AG10803 (cell line): ENCODE data around the gene TNNT2.

Source experiments
- DNase-seq: peaks from one replicate; pipeline ENCODE4 v3.0.0; 2010; ENCODE audit warnings: low read depth
- H3K4me3 ChIP-seq: 2 replicates; pipeline ENCODE4 v1.5.1; 2011; ENCODE audit warnings: mild to moderate bottlenecking, low read length, control low read depth
- CTCF ChIP-seq: conservative IDR thresholded peaks from 2 replicates; pipeline ENCODE4 v1.5.1; 2011; ENCODE audit warnings: mild to moderate bottlenecking, low read length, control low read depth, inconsistent platforms

Gene TNNT2

GRCh38 chr1:201408834-201409200, 31.3 kb upstream of the TNNT2 start:
- TF ChIP-seq CTCF = no peak
- no peak for DNase-seq

GRCh38 chr1:201408176-201408833, 30.8 kb upstream of the TNNT2 start:
- peak; percentile 94 for TF ChIP-seq CTCF
- no peak overlapping the region for H3K4me3 ChIP-seq
- DNase-seq = peak; percentile 63

More at GRCh38 chr1:201408834-201409200, 31.3 kb upstream of the TNNT2 start:
- H3K4me3 ChIP-seq = no peak overlapping the region

GRCh38 chr1:201406831-201407406, 29.4 kb upstream of the TNNT2 start:
- no peak for TF ChIP-seq CTCF
- no peak overlapping the region for H3K4me3 ChIP-seq
- DNase-seq = no peak

GRCh38 chr1:201405484-201405831, 28.0 kb upstream of the TNNT2 start:
- H3K4me3 ChIP-seq = no peak overlapping the region
- no peak for DNase-seq
- TF ChIP-seq CTCF = no peak

- no peak for TF ChIP-seq CTCF
- DNase-seq = no peak
- H3K4me3 ChIP-seq = no peak overlapping the region
Measured at GRCh38 chr1:201404722-201405483, 27.4 kb upstream of the TNNT2 start.

GRCh38 chr1:201404055-201404454, 26.6 kb upstream of the TNNT2 start:
- TF ChIP-seq CTCF = no peak
- no peak for DNase-seq
- H3K4me3 ChIP-seq = no peak overlapping the region

- no peak overlapping the region for H3K4me3 ChIP-seq
- TF ChIP-seq CTCF = no peak
- DNase-seq = no peak
Measured at GRCh38 chr1:201403359-201403758, 25.9 kb upstream of the TNNT2 start.
